Renal pelvis (tissue), 4 donors: ENCODE measurements around the gene TRPC4AP. TPM values are rescaled to one million over a fixed set of nuclear protein-coding genes. Genes with fewer than 3 reads are reported as not detected.

Experiments used
- DNase-seq: peaks from one replicate; pipeline ENCODE4 v3.0.0-alpha.2; 2013
- polyA plus RNA-seq, 3 donors: library from polyadenylated mRNA; unstranded; fragments of 120-200 nt; gene quantifications; one replicate each; pipeline ENCODE4 v1.2.1, GENCODE V29; 2013; ENCODE audit not compliant: insufficient read length in 3 of 3

TRPC4AP gene
- polyA plus RNA-seq, 3 donors: 63.0 to 70.7 (median 70.1) TPM

- no peak for DNase-seq
Measured at GRCh38 chr20:35004749-35005462, 87.7 kb downstream of the TRPC4AP start.

- no peak for DNase-seq
Measured at GRCh38 chr20:35004051-35004725, 88.4 kb downstream of the TRPC4AP start.

- no peak for DNase-seq
Measured at GRCh38 chr20:35003211-35004031, 89.2 kb downstream of the TRPC4AP start.

GRCh38 chr20:35002426-35003210 lies 90.0 kb downstream of the TRPC4AP start:
- no peak for DNase-seq

- DNase-seq: no peak
Measured at GRCh38 chr20:35001596-35002362, 90.8 kb downstream of the TRPC4AP start.

GRCh38 chr20:35000922-35001595 lies 91.5 kb downstream of the TRPC4AP start:
- no peak for DNase-seq

GRCh38 chr20:35000311-35000921 lies 92.2 kb downstream of the TRPC4AP start:
- no peak for DNase-seq

GRCh38 chr20:34999782-35000181 lies 92.8 kb downstream of the TRPC4AP start:
- DNase-seq: no peak

GRCh38 chr20:34999021-34999451 lies 93.6 kb downstream of the TRPC4AP start:
- DNase-seq: no peak

GRCh38 chr20:34998331-34998950 lies 94.2 kb downstream of the TRPC4AP start:
- DNase-seq: no peak

- DNase-seq: no peak
Measured at GRCh38 chr20:34997774-34998173, 94.8 kb downstream of the TRPC4AP start.

- peak; percentile 64 for DNase-seq
Measured at GRCh38 chr20:34997131-34997561, 95.5 kb downstream of the TRPC4AP start.

- no peak for DNase-seq
Measured at GRCh38 chr20:34996243-34997028, 96.2 kb downstream of the TRPC4AP start.

- DNase-seq: no peak
Measured at GRCh38 chr20:34995696-34996095, 96.9 kb downstream of the TRPC4AP start.

- no peak for DNase-seq
Measured at GRCh38 chr20:34995192-34995591, 97.4 kb downstream of the TRPC4AP start.

- DNase-seq: no peak
Measured at GRCh38 chr20:34994509-34995131, 98.0 kb downstream of the TRPC4AP start.

GRCh38 chr20:34993941-34994508 lies 98.6 kb downstream of the TRPC4AP start:
- DNase-seq: no peak
